ENCODE data around the gene THOC6.

DNA sequence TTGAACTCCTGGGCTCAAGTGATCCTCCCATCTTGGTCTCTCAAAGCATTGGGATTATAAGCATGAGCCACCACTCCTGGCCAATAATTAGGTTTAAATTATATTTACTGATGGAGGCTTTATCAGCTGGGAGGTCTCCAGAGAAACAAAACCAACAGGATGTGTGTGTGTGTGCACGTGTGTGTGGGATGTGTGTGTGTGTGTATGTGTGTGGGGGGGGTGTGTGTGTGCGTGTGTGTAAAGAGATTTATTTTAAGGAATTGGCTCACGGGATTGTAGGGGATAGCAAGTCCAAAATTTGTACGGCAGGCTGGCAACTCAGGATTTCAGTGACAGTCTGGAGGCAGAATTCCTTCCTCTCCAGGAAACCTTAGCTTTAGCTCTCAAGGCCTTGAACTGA lies 27.2 kb downstream of the THOC6 start:
- TF ChIP-seq, protein P1, sequence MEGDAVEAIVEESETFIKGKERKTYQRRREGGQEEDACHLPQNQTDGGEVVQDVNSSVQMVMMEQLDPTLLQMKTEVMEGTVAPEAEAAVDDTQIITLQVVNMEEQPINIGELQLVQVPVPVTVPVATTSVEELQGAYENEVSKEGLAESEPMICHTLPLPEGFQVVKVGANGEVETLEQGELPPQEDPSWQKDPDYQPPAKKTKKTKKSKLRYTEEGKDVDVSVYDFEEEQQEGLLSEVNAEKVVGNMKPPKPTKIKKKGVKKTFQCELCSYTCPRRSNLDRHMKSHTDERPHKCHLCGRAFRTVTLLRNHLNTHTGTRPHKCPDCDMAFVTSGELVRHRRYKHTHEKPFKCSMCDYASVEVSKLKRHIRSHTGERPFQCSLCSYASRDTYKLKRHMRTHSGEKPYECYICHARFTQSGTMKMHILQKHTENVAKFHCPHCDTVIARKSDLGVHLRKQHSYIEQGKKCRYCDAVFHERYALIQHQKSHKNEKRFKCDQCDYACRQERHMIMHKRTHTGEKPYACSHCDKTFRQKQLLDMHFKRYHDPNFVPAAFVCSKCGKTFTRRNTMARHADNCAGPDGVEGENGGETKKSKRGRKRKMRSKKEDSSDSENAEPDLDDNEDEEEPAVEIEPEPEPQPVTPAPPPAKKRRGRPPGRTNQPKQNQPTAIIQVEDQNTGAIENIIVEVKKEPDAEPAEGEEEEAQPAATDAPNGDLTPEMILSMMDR (IDR thresholded peaks at IDR 0.05; ENCODE audit: low read length) = no peak
- TF ChIP-seq EZH2 (optimal IDR thresholded peaks at IDR 0.05; ENCODE audit: low read depth, low read length) = no peak
